Measurements from ENCODE around the gene FCRL5. TPM values are rescaled to one million over a fixed set of nuclear protein-coding genes. Genes with fewer than 3 reads are reported as not detected.

The FCRL5 gene
- total RNA-seq, 1 donor from 2014 or later, result not detected

GRCh38 chr1:157490467-157491165, 61.7 kb downstream of the FCRL5 start:
- intact Hi-C loops (cut with micrococcal nuclease), result loop anchor here (1.0 kb wide), 2 partner anchors 113 to 120 kb away; no protein-coding TSS in a partner anchor

DNA sequence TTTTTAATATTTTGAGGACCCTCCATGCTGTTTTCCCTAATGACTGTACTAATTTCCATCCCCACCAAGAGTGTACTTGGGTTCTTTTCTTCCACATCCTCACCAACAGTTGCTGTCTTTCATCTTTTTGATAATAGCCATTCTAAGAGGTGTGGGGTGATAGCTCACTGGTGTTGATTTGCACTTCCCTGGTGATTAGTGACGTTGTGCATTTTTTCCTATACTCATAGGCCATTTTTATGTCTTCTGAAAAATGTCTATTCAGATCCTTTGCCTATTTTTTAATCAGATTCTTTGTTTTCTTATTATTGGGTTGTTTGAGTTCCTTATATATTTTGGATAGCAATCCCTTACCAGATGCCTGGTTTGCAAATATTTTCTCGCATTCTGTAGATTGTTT, 64.2 kb downstream of the FCRL5 start:
- intact Hi-C loops (cut with micrococcal nuclease), result loop anchor here (10.0 kb wide), 1 partner anchor 393 kb away; the partner anchor contains the start of gene ETV3L

GRCh38 chr1:157487504-157487903, 64.8 kb downstream of the FCRL5 start:
- intact Hi-C loops (cut with micrococcal nuclease), result loop anchor here (10.0 kb wide), 1 partner anchor 393 kb away; the partner anchor contains the start of gene ETV3L

DNA sequence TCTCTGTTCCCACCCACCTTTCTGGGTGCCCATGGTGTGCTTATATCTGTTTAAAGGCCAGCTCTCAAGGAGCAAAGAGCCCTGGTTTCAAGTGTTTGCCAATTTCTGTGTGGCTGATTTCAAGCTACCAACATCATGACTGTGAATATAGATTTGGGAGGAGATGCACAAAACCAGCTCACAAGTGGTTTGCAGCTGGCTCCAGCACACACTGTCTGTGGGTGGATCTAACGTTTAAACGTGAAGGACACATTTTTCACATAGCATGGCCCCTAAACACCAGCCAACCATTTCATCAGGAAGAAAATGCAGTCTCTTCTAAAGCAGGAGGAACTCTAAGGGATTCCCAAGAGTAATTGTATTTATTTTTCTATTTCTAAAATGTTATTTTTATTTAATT, 65.2 kb downstream of the FCRL5 start:
- intact Hi-C loops (cut with micrococcal nuclease), result loop anchor here (10.0 kb wide), 1 partner anchor 392 kb away; the partner anchor contains the start of gene ETV3L

DNA sequence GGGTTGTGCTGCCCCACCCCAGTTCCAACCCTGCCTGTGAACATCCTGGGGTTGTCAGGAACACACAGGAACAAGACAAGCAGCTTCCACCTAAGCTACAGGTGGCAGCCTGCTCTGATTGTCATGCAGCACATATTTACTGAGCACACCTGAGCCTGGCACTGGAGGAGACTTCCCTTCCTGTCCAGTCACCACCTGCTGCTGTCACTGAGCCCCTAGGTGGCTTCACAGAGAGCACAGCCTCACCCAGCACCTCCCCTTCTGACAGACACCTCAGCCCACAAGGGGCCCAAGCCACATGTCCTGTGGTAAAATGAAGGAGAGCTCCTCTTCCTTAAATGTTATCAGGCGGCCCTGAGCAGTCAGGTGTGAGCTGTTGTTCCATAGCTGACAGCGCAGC, 65.9 kb downstream of the FCRL5 start:
- intact Hi-C loops (cut with micrococcal nuclease), result loop anchor here (10.0 kb wide), 1 partner anchor 392 kb away; the partner anchor contains the start of gene ETV3L

- intact Hi-C loops (cut with micrococcal nuclease), result loop anchor here (10.0 kb wide), 1 partner anchor 391 kb away; the partner anchor contains the start of gene ETV3L
These were observed 66.5 kb downstream of the FCRL5 start for GRCh38 chr1:157485793-157486192.

DNA sequence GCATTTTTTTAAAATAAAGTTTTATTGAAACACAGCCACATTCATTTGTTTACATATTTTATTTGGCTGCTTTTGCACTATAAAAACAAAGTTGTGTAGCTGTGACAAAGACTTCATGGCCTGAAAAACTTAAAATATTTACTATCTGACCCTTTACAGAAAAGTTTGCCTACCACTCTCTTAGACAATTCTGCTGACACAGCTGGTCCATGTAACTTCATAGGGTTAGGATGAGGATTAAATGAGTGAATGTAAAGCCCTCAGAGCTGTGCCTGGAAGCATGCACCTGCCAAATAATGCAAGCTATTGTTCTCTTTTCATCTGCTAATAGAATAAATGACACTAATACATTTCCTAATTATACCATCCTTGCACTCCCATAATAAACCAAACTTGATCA, 67.7 kb downstream of the FCRL5 start:
- intact Hi-C loops (cut with micrococcal nuclease), result loop anchor here (10.0 kb wide), 1 partner anchor 390 kb away; the partner anchor contains the start of gene ETV3L

DNA sequence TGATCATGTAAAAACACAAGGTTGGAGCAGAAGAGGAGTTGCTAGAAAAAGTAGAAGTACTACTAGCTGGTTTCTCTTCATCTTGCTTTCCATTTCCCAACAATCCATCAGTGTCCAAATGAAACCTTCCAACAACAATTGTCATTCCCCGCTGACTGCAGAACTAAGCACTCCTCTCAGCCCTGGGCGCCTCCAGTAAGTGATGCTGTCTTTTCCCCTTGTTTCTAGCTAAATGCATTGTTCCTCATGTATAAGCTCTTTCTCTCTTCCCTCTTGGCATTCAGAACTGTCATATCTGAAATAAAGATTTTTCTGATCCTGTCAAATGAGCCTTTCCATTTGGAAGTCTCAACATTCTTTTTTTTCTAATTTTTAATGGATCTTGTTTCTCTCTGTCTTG, 68.7 kb downstream of the FCRL5 start:
- intact Hi-C loops (cut with micrococcal nuclease), result loop anchor here (10.0 kb wide), 1 partner anchor 389 kb away; the partner anchor contains the start of gene ETV3L

GRCh38 chr1:157482717-157483116, 69.6 kb downstream of the FCRL5 start:
- intact Hi-C loops (cut with micrococcal nuclease), result loop anchor here (10.0 kb wide), 1 partner anchor 388 kb away; the partner anchor contains the start of gene ETV3L

GRCh38 chr1:157482174-157482573, 70.1 kb downstream of the FCRL5 start:
- intact Hi-C loops (cut with micrococcal nuclease), result loop anchor here (10.0 kb wide), 1 partner anchor 387 kb away; the partner anchor contains the start of gene ETV3L

GRCh38 chr1:157478030-157478429, 74.3 kb downstream of the FCRL5 start:
- intact Hi-C loops (cut with micrococcal nuclease), result no loop called here

DNA sequence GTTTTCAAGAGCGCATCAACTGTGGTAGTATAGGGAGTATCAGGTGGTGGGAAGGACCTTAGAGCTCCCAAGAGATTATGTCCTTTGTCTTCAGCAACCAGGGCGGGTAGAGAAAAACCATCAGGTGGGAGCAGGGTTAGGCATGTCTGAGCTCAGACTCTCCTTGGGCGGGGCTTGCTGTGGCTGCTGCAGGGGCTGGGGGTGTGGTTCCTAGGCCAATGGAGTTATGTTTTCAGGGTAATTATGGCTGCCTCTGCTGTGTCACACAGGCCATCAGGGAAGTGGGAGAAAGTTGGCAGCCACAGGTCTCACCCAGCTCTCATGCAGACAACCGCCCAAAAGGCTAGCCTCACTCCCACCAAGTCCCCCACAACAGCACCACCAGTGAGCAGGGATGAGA, 74.9 kb downstream of the FCRL5 start:
- intact Hi-C loops (cut with micrococcal nuclease), result no loop called here

DNA sequence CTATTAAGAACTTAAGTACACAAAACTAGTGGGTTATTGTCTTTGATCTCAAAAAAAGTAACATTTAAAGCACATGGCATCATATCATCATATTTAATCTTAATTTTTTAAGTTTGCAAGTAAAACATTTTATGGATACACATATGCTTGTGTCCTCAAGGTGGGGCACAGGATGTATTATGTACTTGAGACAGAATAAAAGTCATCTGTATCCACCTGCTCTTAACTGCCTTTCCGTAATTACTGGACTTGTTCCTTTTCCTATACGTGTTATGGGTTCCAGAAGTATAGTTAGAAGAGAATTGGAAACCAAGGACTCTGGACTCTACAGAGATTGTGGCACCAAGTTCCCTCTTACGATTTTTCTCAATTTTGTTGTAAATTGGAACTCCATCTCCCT, 79.4 kb downstream of the FCRL5 start:
- intact Hi-C loops (cut with micrococcal nuclease), result no loop called here

DNA sequence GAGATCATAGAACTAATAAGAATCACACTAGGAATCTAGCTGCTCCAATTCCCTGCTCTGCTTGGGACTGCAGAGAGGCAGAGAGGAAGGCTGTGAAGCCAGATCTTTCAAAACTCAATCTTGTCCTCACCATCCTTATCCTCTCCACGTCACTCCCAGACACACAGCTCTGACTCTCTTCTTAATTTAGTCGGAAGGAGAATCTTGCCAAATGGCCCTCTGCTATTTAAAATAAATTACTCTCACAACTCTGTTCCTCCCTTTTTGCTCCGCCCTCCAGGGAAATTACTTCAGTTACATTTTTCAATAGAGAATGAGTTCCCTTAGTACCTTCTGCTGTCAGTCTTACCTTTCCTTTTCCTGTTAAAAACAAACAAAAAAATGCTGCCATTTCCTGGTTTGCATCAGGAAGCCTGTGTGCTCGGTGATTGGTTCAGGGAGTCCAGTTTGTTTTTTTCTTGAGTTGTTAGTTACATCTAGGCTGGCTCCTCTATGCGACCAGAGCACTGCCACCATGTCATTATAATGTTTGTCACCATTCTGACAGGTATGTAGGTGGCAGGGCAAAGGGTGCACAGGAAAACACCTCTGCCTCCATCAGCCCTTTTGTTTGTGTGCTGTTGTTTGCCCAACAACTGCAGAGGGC, 80.1 kb downstream of the FCRL5 start:
- intact Hi-C loops (cut with micrococcal nuclease), result no loop called here

- intact Hi-C loops (cut with micrococcal nuclease), result no loop called here
These were observed 80.8 kb downstream of the FCRL5 start for GRCh38 chr1:157471531-157471930.

GRCh38 chr1:157469752-157470675, 82.3 kb downstream of the FCRL5 start:
- intact Hi-C loops (cut with micrococcal nuclease), result no loop called here

- intact Hi-C loops (cut with micrococcal nuclease), result no loop called here
These were observed 83.0 kb downstream of the FCRL5 start for GRCh38 chr1:157469300-157469699.

DNA sequence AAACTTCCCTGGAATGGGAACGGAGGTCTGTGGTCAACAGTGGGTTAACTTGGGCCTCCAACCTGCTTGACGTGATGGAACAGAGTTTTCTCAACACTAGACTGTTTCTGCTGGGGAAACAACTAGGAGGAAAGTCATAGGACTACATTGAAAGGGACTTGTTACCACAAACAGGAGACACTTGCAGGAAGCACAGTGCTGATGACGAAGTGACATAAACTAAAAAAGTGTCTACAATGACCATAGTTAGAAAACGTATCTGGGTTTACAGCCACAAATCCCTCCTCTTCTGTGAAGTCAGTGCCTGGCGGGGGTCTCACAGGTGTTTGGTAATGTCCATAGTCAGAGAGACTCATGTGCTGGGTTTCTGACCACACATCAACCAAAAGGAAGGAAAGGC, 86.3 kb downstream of the FCRL5 start:
- intact Hi-C loops (cut with micrococcal nuclease), result no loop called here

Measured in T-helper 1 cell treated with Interleukin-12 subunit alpha and Interleukin-12 subunit beta and Interleukin-4 antibody, amounts not matched to agents 30 ng/mL and 1 ng/mL, for 36 hours (primary cell).